CD14-positive monocyte (primary cell): ENCODE measurements around the gene CSTF1. TPM values are rescaled to one million over a fixed set of nuclear protein-coding genes. Genes with fewer than 3 reads are reported as not detected.

Source experiments
- DNase-seq, 3 donors: peaks; one replicate each; pipeline ENCODE4 v3.0.0-alpha.2; 2011 to 2022
- H2AFZ ChIP-seq: 2 replicates; pipeline ENCODE4 v1.6.0; 2012; ENCODE audit warnings: mild to moderate bottlenecking, low read depth, low read length, inconsistent platforms; ENCODE audit not compliant: insufficient read depth, poor library complexity, severe bottlenecking
- H3K27ac ChIP-seq, 2 donors: 1 replicate in 1 of 2; 2 replicates in 1 of 2; pipeline ENCODE4 v1.5.1; 2012 to 2013; ENCODE audit warnings: low read length in 2 of 2, control low read depth in 1 of 2, inconsistent platforms in 1 of 2, low read depth in 1 of 2, mild to moderate bottlenecking in 1 of 2
- H3K27me3 ChIP-seq, 2 donors: one replicate each; pipeline versions ENCODE4 v1.6.0 to v1.6.1; 2011 to 2013; ENCODE audit warnings: low read length in 2 of 2; ENCODE audit not compliant: control insufficient read depth in 2 of 2, insufficient read depth in 2 of 2
- H3K36me3 ChIP-seq, 2 donors: replicated peaks in 1 of 2; 1 replicate in 1 of 2; 2 replicates in 1 of 2; pipeline versions ENCODE4 v1.5.1 to v1.6.1; 2012 to 2013; ENCODE audit warnings: low read length in 2 of 2, control low read depth in 1 of 2, inconsistent platforms in 1 of 2, mild to moderate bottlenecking in 1 of 2; ENCODE audit not compliant: insufficient read depth in 2 of 2, control insufficient read depth in 1 of 2
- H3K4me1 ChIP-seq, 2 donors: 1 replicate in 1 of 2; 2 replicates in 1 of 2; pipeline versions ENCODE4 v1.5.1 to v1.6.1; 2012 to 2013; ENCODE audit warnings: low read length in 2 of 2, control low read depth in 1 of 2, inconsistent platforms in 1 of 2, mild to moderate bottlenecking in 1 of 2, moderate library complexity in 1 of 2; ENCODE audit not compliant: insufficient read depth in 2 of 2, control insufficient read depth in 1 of 2
- H3K4me2 ChIP-seq: replicated peaks from 2 replicates; pipeline ENCODE3; 2012; ENCODE audit warnings: low read length, moderate library complexity, mild to moderate bottlenecking; ENCODE audit not compliant: poor library complexity, severe bottlenecking; ENCODE audit errors: extremely low read depth
- H3K4me3 ChIP-seq, 3 experiments: fragments of 200-600 bp in 1 of 3; sonication (generic) in 1 of 3; replicated peaks in 1 of 3; 1 replicate in 2 of 3; 2 replicates in 1 of 3; pipeline ENCODE4 v1.5.1; 2011 to 2013; ENCODE audit warnings: low read length in 3 of 3, mild to moderate bottlenecking in 3 of 3, control low read depth in 2 of 3, low read depth in 2 of 3, inconsistent platforms in 1 of 3, moderate library complexity in 1 of 3
- H3K79me2 ChIP-seq: 2 replicates; pipeline ENCODE4 v1.6.0; 2012; ENCODE audit warnings: mild to moderate bottlenecking, control low read depth, inconsistent platforms, low read length, moderate library complexity; ENCODE audit not compliant: insufficient read depth
- H3K9ac ChIP-seq: 2 replicates; pipeline ENCODE4 v1.6.0; 2017; ENCODE audit warnings: low read length, mild to moderate bottlenecking; ENCODE audit not compliant: insufficient read depth, poor library complexity, severe bottlenecking
- H3K9me3 ChIP-seq, 2 donors: replicated peaks in 1 of 2; 1 replicate in 1 of 2; 2 replicates in 1 of 2; pipeline versions ENCODE4 v1.5.1 to v1.6.1; 2012 to 2013; ENCODE audit warnings: low read length in 2 of 2, control low read depth in 1 of 2; ENCODE audit not compliant: control insufficient read depth in 1 of 2, insufficient read depth in 1 of 2
- H4K20me1 ChIP-seq: 2 replicates; pipeline ENCODE4 v1.6.0; 2012; ENCODE audit warnings: mild to moderate bottlenecking, low read length, control low read depth, moderate library complexity; ENCODE audit not compliant: insufficient read depth
- H3K27ac Mint-ChIP-seq, 7 donors: one replicate each; pipeline ENCODE4 v1.8.0; 2020; ENCODE audit warnings: mild to moderate bottlenecking in 7 of 7, mixed read lengths in 7 of 7, moderate library complexity in 6 of 7, inconsistent platforms in 2 of 7
- H3K27me3 Mint-ChIP-seq, 3 donors: one replicate each; pipeline ENCODE4 v1.8.0; 2021 to 2022; ENCODE audit warnings: low read depth in 3 of 3, mild to moderate bottlenecking in 3 of 3, mixed read lengths in 3 of 3, moderate library complexity in 3 of 3, inconsistent platforms in 1 of 3
- H3K36me3 Mint-ChIP-seq, 2 donors: one replicate each; pipeline ENCODE4 v1.8.0; 2020; ENCODE audit warnings: mixed read lengths in 2 of 2, inconsistent platforms in 1 of 2, mild to moderate bottlenecking in 1 of 2
- H3K4me1 Mint-ChIP-seq: one replicate; pipeline ENCODE4 v1.8.0; 2020; ENCODE audit warnings: mild to moderate bottlenecking, mixed read lengths
- H3K4me3 Mint-ChIP-seq, 2 donors: one replicate each; pipeline ENCODE4 v1.8.0; 2020; ENCODE audit warnings: mild to moderate bottlenecking in 2 of 2, mixed read lengths in 2 of 2, moderate library complexity in 1 of 2
- H3K9me3 Mint-ChIP-seq, 7 donors: one replicate each; pipeline ENCODE4 v1.8.0; 2020 to 2022; ENCODE audit warnings: mixed read lengths in 7 of 7, mild to moderate bottlenecking in 6 of 7, moderate library complexity in 6 of 7, inconsistent platforms in 2 of 7
- CTCF ChIP-seq: fragments of 200-600 bp; IDR thresholded peaks from one replicate; pipeline ENCODE4 v1.8.0; 2022; ENCODE audit warnings: antibody characterized with exemption, mild to moderate bottlenecking
- WGBS: methylation state at CpG from one replicate; pipeline ENCODE4 v1.1.5; 2013; ENCODE audit warnings: missing lambda C conversion rate; ENCODE audit not compliant: insufficient coverage; 5-methylcytosine and 5-hydroxymethylcytosine counted together
- intact Hi-C, 2 donors: fragments of 100-400 bp; cut with micrococcal nuclease; formaldehyde crosslinking; loops; one replicate each; pipeline versions ENCODE4 v1.15.0 to v1.15.1; 2023
- polyA plus RNA-seq, 3 donors: library from polyadenylated mRNA; depleted of rRNA in 1 of 3; unstranded in 2 of 3; stranded (reverse) in 1 of 3; fragments of 300-500 nt in 2 of 3; fragments of >200 nt in 1 of 3; fragmentation: Illumina TruSeq in 2 of 3; gene quantifications; 1 replicate in 2 of 3; 2 replicates in 1 of 3; pipeline ENCODE4 v1.2.3, GENCODE V29; 2012 to 2021

Gene CSTF1
- polyA plus RNA-seq, 3 donors = 7.7 to 15.7 (median 10.7) TPM

- H3K4me3 Mint-ChIP-seq = peak overlapping the region in 1 of 2 donors; percentile 73
- Histone ChIP-seq H4K20me1 (no peaks in the 10 kb centered on the region), H3K4me2 (peak overlapping the region; percentile 3), H3K79me2 (peaks cover 23% of the 10 kb centered on the region), H3K9me3 (peaks cover 0 to 4% of the 10 kb centered on the region in 2 donors), H3K4me1 (peaks cover 69 to 79% of the 10 kb centered on the region in 2 donors), H3K9ac (no peak overlapping the region), H3K4me3 (peak overlapping the region in 1 of 3 experiments; percentile 3), H3K27me3 (no peaks in the 10 kb centered on the region), H3K27ac (no peak overlapping the region), H3K36me3 (no peaks in the 10 kb centered on the region), H2AFZ (no peak overlapping the region)
- peaks cover 1 to 15% (median 2%) of the 10 kb centered on the region in 3 donors for H3K27me3 Mint-ChIP-seq
- peaks cover 78% of the 10 kb centered on the region for H3K4me1 Mint-ChIP-seq
- peaks cover 0 to 2% (median 0%) of the 10 kb centered on the region in 7 donors for H3K9me3 Mint-ChIP-seq
- DNase-seq = no peak
- intact Hi-C loops = no loop called here
- peaks cover 34 to 38% of the 10 kb centered on the region in 2 donors for H3K36me3 Mint-ChIP-seq
- no peak for TF ChIP-seq CTCF
- peak overlapping the region in 5 of 7 donors; percentile 90 to 98 (median 93) for H3K27ac Mint-ChIP-seq
- 82% methylated on average over 5 of the region's 7 CpGs for WGBS
These were observed 25.0 kb downstream of the CSTF1 start for GRCh38 chr20:56417402-56417801.

DNA sequence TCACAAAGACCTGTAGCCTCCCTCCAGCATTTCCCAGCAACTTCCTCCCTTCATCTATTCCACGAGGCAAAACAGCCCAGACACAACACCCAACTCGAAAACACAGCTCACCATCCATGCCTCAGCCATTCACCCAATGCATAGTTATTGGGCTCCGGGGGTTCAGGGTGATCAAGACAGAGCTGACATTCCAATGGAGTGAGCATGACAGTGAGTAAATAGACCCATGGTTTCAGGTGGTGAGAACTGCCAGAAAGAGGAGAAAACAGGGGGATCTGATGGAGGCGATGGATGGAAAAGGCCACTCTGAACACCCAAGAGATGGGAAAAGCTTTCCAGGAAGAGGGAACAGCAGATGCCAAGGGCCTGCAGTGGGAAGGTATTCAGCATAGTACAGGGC is 25.5 kb downstream of the CSTF1 start:
- no peaks in the 10 kb centered on the region for H3K9me3 ChIP-seq
- peak overlapping the region in 1 of 3 experiments; percentile 31 for H3K4me3 ChIP-seq
- no peaks in the 10 kb centered on the region for H3K36me3 ChIP-seq
- Mint-ChIP-seq H3K9me3 (no peaks in the 10 kb centered on the region), H3K27ac (peak overlapping the region; percentile 90 to 98 (median 93)), H3K36me3 (peaks cover 34 to 38% of the 10 kb centered on the region in 2 donors), H3K4me1 (peaks cover 78% of the 10 kb centered on the region), H3K4me3 (peak overlapping the region; percentile 24 to 73), H3K27me3 (peaks cover 1 to 15% (median 2%) of the 10 kb centered on the region in 3 donors)
- peak overlapping the region; percentile 40 for H3K4me2 ChIP-seq
- H3K79me2 ChIP-seq = peaks cover 23% of the 10 kb centered on the region
- intact Hi-C loops = no loop called here
- H3K27ac ChIP-seq = peak overlapping the region in 1 of 2 donors; percentile 81
- H3K4me1 ChIP-seq = peaks cover 69 to 79% of the 10 kb centered on the region in 2 donors
- TF ChIP-seq CTCF = no peak
- no peak overlapping the region for H3K9ac ChIP-seq
- DNase-seq = no peak
- H4K20me1 ChIP-seq = no peaks in the 10 kb centered on the region
- 78% methylated on average over 4 of the region's 4 CpGs for WGBS
- no peak overlapping the region for H2AFZ ChIP-seq
- no peaks in the 10 kb centered on the region for H3K27me3 ChIP-seq
